Endothelial cell of umbilical vein (primary cell): ENCODE data around the gene BAAT. TPM values are rescaled to one million over a fixed set of nuclear protein-coding genes. Genes with fewer than 3 reads are reported as not detected.

Experiments
- BruUV-seq: library from RNA; stranded (reverse); fragments of 400-500 nt; replicated peaks from 2 replicates; lab custom pipeline; 2021; lab: Mats Ljungman, UMichigan
- CTCF ChIA-PET: fragments of 300-600, 350-600 bp; sonication (Branson Sonifier 250); formaldehyde crosslinking; loops from one replicate; lab custom pipeline; 2021; ENCODE audit warnings: antibody characterized with exemption, inconsistent platforms; lab: Charles Lee
- POLR2A ChIA-PET: fragments of 300-600, 350-600 bp; sonication (Branson Sonifier 250); formaldehyde crosslinking; loops from one replicate; lab custom pipeline; 2021; ENCODE audit warnings: antibody characterized with exemption, inconsistent platforms; lab: Charles Lee
- DNase-seq: peaks from one replicate; pipeline ENCODE4 v3.0.0-alpha.2; 2011; ENCODE audit warnings: low read depth, low spot score
- FAIRE-seq: peaks from 2 replicates; lab custom pipeline; 2011; peaks lifted over from hg19 to GRCh38; lab: Jason Lieb, UNC
- H2AFZ ChIP-seq: 2 replicates; pipeline ENCODE4 v1.6.0; 2012; ENCODE audit warnings: low read depth, low read length, control low read depth, inconsistent platforms
- H3K27ac ChIP-seq: 2 replicates; pipeline ENCODE4 v1.5.1; 2011; ENCODE audit warnings: low read depth, mild to moderate bottlenecking, control low read depth, low read length, moderate library complexity; ENCODE audit not compliant: insufficient read depth
- H3K27me3 ChIP-seq, 2 experiments: 2 replicates each; pipeline versions ENCODE4 v1.6.0 to v1.6.1; 2011; ENCODE audit warnings: low read length in 2 of 2, mixed read lengths in 1 of 2; ENCODE audit not compliant: control insufficient read depth in 2 of 2, insufficient read depth in 2 of 2
- H3K36me3 ChIP-seq, 2 experiments: 2 replicates in 1 of 2; 3 replicates in 1 of 2; pipeline ENCODE4 v1.5.1; 2011; ENCODE audit warnings: low read length in 2 of 2, mild to moderate bottlenecking in 1 of 2, moderate library complexity in 1 of 2; ENCODE audit not compliant: control insufficient read depth in 2 of 2, insufficient read depth in 2 of 2; ENCODE audit errors: extremely low read depth in 1 of 2
- H3K4me1 ChIP-seq: 3 replicates; pipeline ENCODE4 v1.5.1; 2011; ENCODE audit warnings: mild to moderate bottlenecking, low read length; ENCODE audit not compliant: control insufficient read depth, insufficient read depth; ENCODE audit errors: extremely low read depth
- H3K4me2 ChIP-seq: 2 replicates; pipeline ENCODE4 v1.6.1; 2011; ENCODE audit warnings: low read length, control low read depth, mixed read lengths; ENCODE audit not compliant: insufficient read depth
- H3K4me3 ChIP-seq, 3 experiments: fragments of 200-600 bp in 1 of 3; sonication (generic), shearing (Covaris generic) in 1 of 3; replicated peaks in 1 of 3; 2 replicates each; pipeline ENCODE4 v1.5.1; 2011 to 2016; ENCODE audit warnings: control low read depth in 3 of 3, low read length in 3 of 3, mild to moderate bottlenecking in 2 of 3, inconsistent platforms in 1 of 3, low read depth in 1 of 3, moderate library complexity in 1 of 3; ENCODE audit not compliant: insufficient read depth in 1 of 3
- H3K79me2 ChIP-seq: 2 replicates; pipeline ENCODE4 v1.6.0; 2012; ENCODE audit warnings: low read length, inconsistent platforms; ENCODE audit not compliant: control insufficient read depth, insufficient read depth
- H3K9ac ChIP-seq: replicated peaks from 2 replicates; pipeline ENCODE3; 2011; ENCODE audit warnings: low read length, control low read depth; ENCODE audit not compliant: insufficient read depth; ENCODE audit errors: extremely low read depth
- H3K9me1 ChIP-seq: replicated peaks from 3 replicates; pipeline ENCODE4 v1.6.0; 2011; ENCODE audit warnings: mild to moderate bottlenecking, low read length; ENCODE audit not compliant: control insufficient read depth, insufficient read depth; ENCODE audit errors: extremely low read depth
- H3K9me3 ChIP-seq: replicated peaks from 2 replicates; pipeline ENCODE4 v1.5.1; 2012; ENCODE audit warnings: low read length, inconsistent platforms; ENCODE audit not compliant: control insufficient read depth, insufficient read depth
- H4K20me1 ChIP-seq: replicated peaks from 2 replicates; pipeline ENCODE3; 2011; ENCODE audit warnings: mild to moderate bottlenecking, low read length; ENCODE audit not compliant: control insufficient read depth, insufficient read depth; ENCODE audit errors: extremely low read depth
- EZH2 ChIP-seq: IDR thresholded peaks from 2 replicates; pipeline ENCODE4 v1.6.1; 2012; ENCODE audit warnings: borderline replicate concordance, low read depth, mild to moderate bottlenecking, moderate library complexity, low read length, inconsistent platforms; ENCODE audit not compliant: severe bottlenecking
- FOS ChIP-seq: IDR thresholded peaks from 2 replicates; pipeline ENCODE4 v1.6.1; 2011; ENCODE audit warnings: mild to moderate bottlenecking, low read length, moderate library complexity, borderline replicate concordance; ENCODE audit not compliant: insufficient read depth
- GATA2 ChIP-seq: IDR thresholded peaks from 2 replicates; pipeline ENCODE4 v1.7.0; 2011; ENCODE audit warnings: low read depth, mild to moderate bottlenecking, moderate library complexity, mixed read lengths, low read length; ENCODE audit not compliant: insufficient read length, insufficient read depth
- JUN ChIP-seq: IDR thresholded peaks from 2 replicates; pipeline ENCODE4 v1.6.1; 2011; ENCODE audit warnings: borderline replicate concordance, low read depth; ENCODE audit not compliant: insufficient read length, insufficient read depth
- MYC ChIP-seq: IDR thresholded peaks from one replicate; pipeline ENCODE4 v1.6.1; 2011; ENCODE audit warnings: mild to moderate bottlenecking, low read depth, low read length
- POLR2A ChIP-seq: IDR thresholded peaks from 2 replicates; pipeline ENCODE4 v1.6.1; 2012; ENCODE audit warnings: low read depth, mild to moderate bottlenecking, control low read depth, low read length
- POLR2AphosphoS5 ChIP-seq: IDR thresholded peaks from 2 replicates; pipeline ENCODE4 v1.6.1; 2012; ENCODE audit warnings: low read depth, mild to moderate bottlenecking, control low read depth, low read length, moderate library complexity; ENCODE audit not compliant: insufficient read depth
- dilution Hi-C: fragments of 300-500 bp; cut with MboI; formaldehyde crosslinking; loops from one replicate; pipeline ENCODE4 v1.15.0; 2019; ENCODE audit warnings: low sequenced_read_pairs; ENCODE audit not compliant: extremely low pct_ligation_motif_present
- intact Hi-C: fragments of 100-400 bp; cut with micrococcal nuclease; formaldehyde crosslinking; loops from one replicate; pipeline ENCODE4 v1.10.0; 2022
- polyA plus RNA-seq, 4 experiments: library from polyadenylated mRNA; depleted of rRNA in 3 of 4; stranded (reverse) in 3 of 4; unstranded in 1 of 4; fragments of >200 nt; gene quantifications; 2 replicates each; pipeline versions ENCODE4 v1.2.1 to v1.2.3, GENCODE V29; 2011 to 2012; ENCODE audit warnings: missing spikeins in 1 of 4
- total RNA-seq: library from RNA; stranded (reverse); gene quantifications from 2 replicates; pipeline ENCODE4 v1.2.3, GENCODE V29; 2021
- TF ChIP-seq, protein P1 (sequence below): IDR thresholded peaks from 2 replicates; pipeline ENCODE4 v1.6.1; 2011; ENCODE audit not compliant: insufficient read depth, insufficient read length
- TF ChIP-seq, protein P2 (sequence below), 2 donors: IDR thresholded peaks; 1 replicate in 1 of 2; 2 replicates in 1 of 2; pipeline ENCODE4 v1.5.1; 2011; ENCODE audit warnings: low read length in 2 of 2, mild to moderate bottlenecking in 2 of 2, moderate library complexity in 2 of 2, control low read depth in 1 of 2, inconsistent platforms in 1 of 2, low read depth in 1 of 2; ENCODE audit not compliant: insufficient read depth in 1 of 2; ENCODE audit errors: extremely low read depth in 1 of 2

Gene BAAT
- total and polyA plus RNA-seq, 2 donors (not counting 3 experiments of a cell fraction or from before 2014, with no cell fraction given) = 0.01 TPM; not detected in 1

DNA sequence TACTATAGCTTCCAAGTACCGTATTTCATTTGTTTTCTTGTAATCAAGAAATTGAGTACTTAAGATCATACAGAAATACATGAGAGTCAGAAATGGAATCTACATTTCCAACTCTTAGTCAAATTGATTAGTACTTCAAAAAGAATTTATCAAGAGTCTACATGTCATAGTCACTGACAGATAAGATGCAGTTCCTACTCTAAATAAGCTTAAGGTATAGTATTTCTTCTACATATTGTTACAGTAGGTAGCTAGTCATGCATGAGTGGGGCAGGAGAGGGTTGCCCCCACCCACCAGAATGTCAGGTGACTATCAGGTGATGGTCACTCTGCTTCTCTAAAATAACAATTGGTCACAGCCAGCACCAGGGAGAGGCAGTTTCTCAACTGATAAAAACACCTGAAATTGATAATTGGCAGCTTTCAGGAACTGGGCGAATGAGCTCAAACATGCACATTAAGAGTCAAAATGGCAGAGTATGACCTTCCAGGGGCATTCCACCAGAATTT, 2.9 kb downstream of the BAAT start:
- DNase-seq (no peak), FAIRE-seq (no peak)
- no peaks in the 10 kb centered on the region for H3K9me1 ChIP-seq
- ChIA-PET POLR2A (no interaction called here), CTCF (interaction anchor here (1.2 to 1.9 kb wide), 2 partner anchors 9 to 148 kb away, joined by 5 to 7 read pairs; no protein-coding TSS in a partner anchor)
- TF ChIP-seq POLR2A (no peak), JUN (no peak), FOS (no peak), MYC (no peak), EZH2 (no peak), POLR2AphosphoS5 (no peak), GATA2 (no peak)
- TF ChIP-seq, protein P1, sequence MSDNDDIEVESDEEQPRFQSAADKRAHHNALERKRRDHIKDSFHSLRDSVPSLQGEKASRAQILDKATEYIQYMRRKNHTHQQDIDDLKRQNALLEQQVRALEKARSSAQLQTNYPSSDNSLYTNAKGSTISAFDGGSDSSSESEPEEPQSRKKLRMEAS = no peak
- TF ChIP-seq, protein P2, sequence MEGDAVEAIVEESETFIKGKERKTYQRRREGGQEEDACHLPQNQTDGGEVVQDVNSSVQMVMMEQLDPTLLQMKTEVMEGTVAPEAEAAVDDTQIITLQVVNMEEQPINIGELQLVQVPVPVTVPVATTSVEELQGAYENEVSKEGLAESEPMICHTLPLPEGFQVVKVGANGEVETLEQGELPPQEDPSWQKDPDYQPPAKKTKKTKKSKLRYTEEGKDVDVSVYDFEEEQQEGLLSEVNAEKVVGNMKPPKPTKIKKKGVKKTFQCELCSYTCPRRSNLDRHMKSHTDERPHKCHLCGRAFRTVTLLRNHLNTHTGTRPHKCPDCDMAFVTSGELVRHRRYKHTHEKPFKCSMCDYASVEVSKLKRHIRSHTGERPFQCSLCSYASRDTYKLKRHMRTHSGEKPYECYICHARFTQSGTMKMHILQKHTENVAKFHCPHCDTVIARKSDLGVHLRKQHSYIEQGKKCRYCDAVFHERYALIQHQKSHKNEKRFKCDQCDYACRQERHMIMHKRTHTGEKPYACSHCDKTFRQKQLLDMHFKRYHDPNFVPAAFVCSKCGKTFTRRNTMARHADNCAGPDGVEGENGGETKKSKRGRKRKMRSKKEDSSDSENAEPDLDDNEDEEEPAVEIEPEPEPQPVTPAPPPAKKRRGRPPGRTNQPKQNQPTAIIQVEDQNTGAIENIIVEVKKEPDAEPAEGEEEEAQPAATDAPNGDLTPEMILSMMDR (IDR thresholded peaks at IDR 0.05; ENCODE audit: extremely low read depth in 1 of 2, insufficient read depth in 1 of 2, low read depth in 1 of 2, low read length in 2 of 2) = no peak
- dilution Hi-C loops = no loop called here
- H3K9ac ChIP-seq = no peak overlapping the region
- no peak overlapping the region for H3K27ac ChIP-seq
- H2AFZ ChIP-seq = no peak overlapping the region
- no peak overlapping the region for H3K4me2 ChIP-seq
- no peaks in the 10 kb centered on the region for H3K36me3 ChIP-seq
- no peaks in the 10 kb centered on the region for H3K79me2 ChIP-seq
- H3K27me3 ChIP-seq = no peaks in the 10 kb centered on the region
- no peak overlapping the region for H3K4me3 ChIP-seq
- no TSS peak for BruUV-seq
- H3K4me1 ChIP-seq = no peaks in the 10 kb centered on the region
- intact Hi-C loops = no loop called here
- no peaks in the 10 kb centered on the region for H4K20me1 ChIP-seq
- no peaks in the 10 kb centered on the region for H3K9me3 ChIP-seq
